Activated CD4-positive, alpha-beta T cell treated with anti-CD3 and anti-CD28 coated beads, Interleukin-2, amount 10 ng/mL, durations not matched to agents 7 days and 5 days (primary cell): Measurements from ENCODE around the gene RASA3. TPM values are rescaled to one million over a fixed set of nuclear protein-coding genes. Genes with fewer than 3 reads are reported as not detected.
"Not testable (repeated sequence)": the region's sequence is repeated elsewhere in the genome, so short reads cannot be mapped to it uniquely, and the experiment has no call there.

ENCODE experiments used
- CTCF ChIA-PET: fragments of 350-600 bp; sonication (Branson Sonifier 250); formaldehyde crosslinking; loops from one replicate; lab custom pipeline; 2021; ENCODE audit warnings: antibody characterized with exemption; lab: Charles Lee
- POLR2A ChIA-PET: fragments of 350-600 bp; sonication (Branson Sonifier 250); formaldehyde crosslinking; loops from one replicate; lab custom pipeline; 2021; ENCODE audit warnings: antibody characterized with exemption; lab: Charles Lee
- DNase-seq: peaks from one replicate; pipeline ENCODE4 v3.0.0-alpha.2; 2020
- H3K27ac Mint-ChIP-seq: one replicate; pipeline ENCODE4 v1.8.0; 2021; ENCODE audit warnings: mild to moderate bottlenecking, moderate library complexity, mixed read lengths
- H3K27me3 Mint-ChIP-seq: one replicate; pipeline ENCODE4 v1.8.0; 2021; ENCODE audit warnings: mixed read lengths
- H3K36me3 Mint-ChIP-seq: one replicate; pipeline ENCODE4 v1.8.0; 2021; ENCODE audit warnings: low read depth, mixed read lengths
- H3K4me1 Mint-ChIP-seq: one replicate; pipeline ENCODE4 v1.8.0; 2021; ENCODE audit warnings: mixed read lengths
- H3K4me3 Mint-ChIP-seq: one replicate; pipeline ENCODE4 v1.8.0; 2021; ENCODE audit warnings: mild to moderate bottlenecking, moderate library complexity, mixed read lengths
- H3K9me3 Mint-ChIP-seq: one replicate; pipeline ENCODE4 v1.8.0; 2021; ENCODE audit warnings: mixed read lengths
- total RNA-seq, 2 experiments: library from RNA; stranded (reverse); gene quantifications; one replicate each; pipeline ENCODE4 v1.2.3, GENCODE V29; 2021

RASA3 gene
- 100 to 1,000 TPM; 114 to 115 TPM for total RNA-seq

- ChIA-PET CTCF (no interaction called here), POLR2A (no interaction called here)
- no peaks in the 10 kb centered on the region for H3K9me3 Mint-ChIP-seq
- peak within 1 kb of the TSS; percentile 92 for H3K27ac Mint-ChIP-seq
- peaks cover 15% of the 10 kb centered on the region for H3K27me3 Mint-ChIP-seq
- H3K4me3 Mint-ChIP-seq = peak within 1 kb of the TSS; percentile 92
- peak; percentile 63 for DNase-seq
- H3K36me3 Mint-ChIP-seq = peaks cover 43% of the 10 kb centered on the region
- H3K4me1 Mint-ChIP-seq = peaks cover 54% of the 10 kb centered on the region
Observed at GRCh38 chr13:114132419-114133121, at the start of gene RASA3. RASA3 (minus strand) TSS chr13:114132623; CDS start chr13:114132489, 134 bp downstream.

GRCh38 chr13:114179087-114179658 lies 46.8 kb upstream of the RASA3 start, which contains the start of gene CFAP97D2:
CFAP97D2 (plus strand) TSS chr13:114179257; CDS start chr13:114179331, 74 bp downstream.
- Mint-ChIP-seq H3K27ac (no peak within 1 kb of the TSS), H3K27me3 (peaks cover 13% of the 10 kb centered on the region), H3K36me3 (peaks cover 7% of the 10 kb centered on the region), H3K4me3 (no peak within 1 kb of the TSS), H3K9me3 (peaks cover 8% of the 10 kb centered on the region), H3K4me1 (peaks cover 17% of the 10 kb centered on the region)
- no peak for DNase-seq
- CTCF ChIA-PET = no interaction called here
- POLR2A ChIA-PET = no interaction called here

- ChIA-PET CTCF (interaction anchor here (1.1 to 1.2 kb wide), 2 partner anchors 9 to 29 kb away, joined by 3 to 4 read pairs; no protein-coding TSS in a partner anchor), POLR2A (no interaction called here)
- Mint-ChIP-seq H3K36me3 (peaks cover 19% of the 10 kb centered on the region), H3K4me1 (peaks cover 17% of the 10 kb centered on the region), H3K27me3 (peaks cover 10% of the 10 kb centered on the region), H3K9me3 (peaks cover 21% of the 10 kb centered on the region), H3K4me3 (no peak overlapping the region), H3K27ac (no peak overlapping the region)
- DNase-seq = no peak
Observed at GRCh38 chr13:114177245-114178010, 45.0 kb upstream of the RASA3 start.

GRCh38 chr13:114176359-114176902 lies 44.0 kb upstream of the RASA3 start:
- H3K4me1 Mint-ChIP-seq = peaks cover 17% of the 10 kb centered on the region
- H3K4me3 Mint-ChIP-seq, H3K27me3 Mint-ChIP-seq, POLR2A ChIA-PET, DNase-seq: not testable (repeated sequence)
- CTCF ChIA-PET = interaction anchor here (1.2 kb wide), 1 partner anchor 12 kb away, joined by 3 read pairs; no protein-coding TSS in a partner anchor
- H3K36me3 Mint-ChIP-seq = peaks cover 21% of the 10 kb centered on the region
- H3K9me3 Mint-ChIP-seq = peaks cover 28% of the 10 kb centered on the region
- peak overlapping the region; percentile 65 for H3K27ac Mint-ChIP-seq

GRCh38 chr13:114174529-114174961 lies 42.1 kb upstream of the RASA3 start:
- peaks cover 28% of the 10 kb centered on the region for H3K9me3 Mint-ChIP-seq
- ChIA-PET CTCF (interaction anchor here (0.6 to 1.0 kb wide), 3 partner anchors 11 to 26 kb away, joined by 3 read pairs; no protein-coding TSS in a partner anchor), POLR2A (no interaction called here)
- no peak overlapping the region for H3K4me3 Mint-ChIP-seq
- H3K27ac Mint-ChIP-seq = no peak overlapping the region
- H3K27me3 Mint-ChIP-seq = peaks cover 7% of the 10 kb centered on the region
- peaks cover 14% of the 10 kb centered on the region for H3K4me1 Mint-ChIP-seq
- DNase-seq = no peak
- peaks cover 21% of the 10 kb centered on the region for H3K36me3 Mint-ChIP-seq

GRCh38 chr13:114173745-114174144 lies 41.3 kb upstream of the RASA3 start:
- H3K4me3 Mint-ChIP-seq = no peak overlapping the region
- no peak for DNase-seq
- no peak overlapping the region for H3K27ac Mint-ChIP-seq
- H3K36me3 Mint-ChIP-seq = peaks cover 24% of the 10 kb centered on the region
- ChIA-PET CTCF (interaction anchor here (0.6 to 1.0 kb wide), 2 partner anchors 10 to 26 kb away, joined by 3 read pairs; no protein-coding TSS in a partner anchor), POLR2A (no interaction called here)
- H3K9me3 Mint-ChIP-seq = peaks cover 32% of the 10 kb centered on the region
- peaks cover 3% of the 10 kb centered on the region for H3K27me3 Mint-ChIP-seq
- peaks cover 14% of the 10 kb centered on the region for H3K4me1 Mint-ChIP-seq

- Mint-ChIP-seq H3K4me3 (no peak overlapping the region), H3K36me3 (peaks cover 24% of the 10 kb centered on the region), H3K9me3 (peaks cover 33% of the 10 kb centered on the region), H3K4me1 (peaks cover 10% of the 10 kb centered on the region), H3K27me3 (no peaks in the 10 kb centered on the region), H3K27ac (no peak overlapping the region)
- CTCF ChIA-PET = no interaction called here
- POLR2A ChIA-PET = no interaction called here
- no peak for DNase-seq
Observed at GRCh38 chr13:114173272-114173671, 40.8 kb upstream of the RASA3 start.

- DNase-seq = no peak
- ChIA-PET CTCF (interaction anchor here (1.9 kb wide), 1 partner anchor 20 kb away, joined by 6 read pairs; no protein-coding TSS in a partner anchor), POLR2A (no interaction called here)
- Mint-ChIP-seq H3K4me1 (peaks cover 36% of the 10 kb centered on the region), H3K27me3 (no peaks in the 10 kb centered on the region), H3K36me3 (peaks cover 8% of the 10 kb centered on the region), H3K27ac (no peak overlapping the region), H3K4me3 (no peak overlapping the region), H3K9me3 (peaks cover 19% of the 10 kb centered on the region)
Observed at GRCh38 chr13:114167885-114168284, 35.5 kb upstream of the RASA3 start.

GRCh38 chr13:114167426-114167825 lies 35.0 kb upstream of the RASA3 start:
- peaks cover 15% of the 10 kb centered on the region for H3K9me3 Mint-ChIP-seq
- no peak for DNase-seq
- H3K27ac Mint-ChIP-seq = no peak overlapping the region
- POLR2A ChIA-PET = no interaction called here
- peaks cover 40% of the 10 kb centered on the region for H3K4me1 Mint-ChIP-seq
- CTCF ChIA-PET = interaction anchor here (1.0 to 1.9 kb wide), 3 partner anchors 13 to 57 kb away, joined by 3 to 6 read pairs (median 4); no protein-coding TSS in a partner anchor
- no peaks in the 10 kb centered on the region for H3K27me3 Mint-ChIP-seq
- H3K36me3 Mint-ChIP-seq = peaks cover 5% of the 10 kb centered on the region
- no peak overlapping the region for H3K4me3 Mint-ChIP-seq

- H3K36me3 Mint-ChIP-seq = peaks cover 3% of the 10 kb centered on the region
- H3K4me3 Mint-ChIP-seq = no peak overlapping the region
- POLR2A ChIA-PET = no interaction called here
- H3K9me3 Mint-ChIP-seq = peaks cover 8% of the 10 kb centered on the region
- no peak for DNase-seq
- CTCF ChIA-PET = interaction anchor here (0.6 to 1.9 kb wide), 4 partner anchors 12 to 341 kb away, joined by 3 to 6 read pairs (median 4); no protein-coding TSS in a partner anchor
- peaks cover 48% of the 10 kb centered on the region for H3K4me1 Mint-ChIP-seq
- H3K27ac Mint-ChIP-seq = no peak overlapping the region
- H3K27me3 Mint-ChIP-seq = no peaks in the 10 kb centered on the region
Observed at GRCh38 chr13:114166381-114167131, 34.1 kb upstream of the RASA3 start.

GRCh38 chr13:114164681-114165429 lies 32.4 kb upstream of the RASA3 start:
- ChIA-PET POLR2A (no interaction called here), CTCF (interaction anchor here (0.8 kb wide), 1 partner anchor 30 kb away, joined by 3 read pairs; no protein-coding TSS in a partner anchor)
- Mint-ChIP-seq H3K36me3 (peaks cover 12% of the 10 kb centered on the region), H3K4me3 (no peak overlapping the region), H3K9me3 (peaks cover 9% of the 10 kb centered on the region), H3K4me1 (peaks cover 65% of the 10 kb centered on the region), H3K27me3 (peaks cover 8% of the 10 kb centered on the region), H3K27ac (peak overlapping the region; percentile 52)
- DNase-seq = no peak
